Left ventricle myocardium inferior (tissue), 1 donor: ENCODE data around the gene CLIC3. TPM values are rescaled to one million over a fixed set of nuclear protein-coding genes. Genes with fewer than 3 reads are reported as not detected.

ENCODE experiments used
- DNase-seq: peaks from one replicate; pipeline ENCODE4 v3.0.0-alpha.2; 2020
- H3K27ac ChIP-seq: fragments of 200-600 bp; replicated peaks from 2 replicates; pipeline ENCODE4 v1.8.0; 2021
- H3K27me3 ChIP-seq: fragments of 200-600 bp; 2 replicates; pipeline ENCODE4 v1.8.0; 2021; ENCODE audit warnings: low read depth
- H3K36me3 ChIP-seq: fragments of 200-600 bp; 2 replicates; pipeline ENCODE4 v1.8.0; 2021
- H3K4me1 ChIP-seq: fragments of 200-600 bp; 2 replicates; pipeline ENCODE4 v1.8.0; 2021
- H3K4me3 ChIP-seq: fragments of 200-600 bp; 2 replicates; pipeline ENCODE4 v1.8.0; 2021; ENCODE audit warnings: mild to moderate bottlenecking, moderate library complexity
- H3K9me3 ChIP-seq: fragments of 200-600 bp; replicated peaks from 2 replicates; pipeline ENCODE4 v1.8.0; 2021
- CTCF ChIP-seq: fragments of 200-600 bp; IDR thresholded peaks from 2 replicates; pipeline ENCODE4 v1.8.0; 2021; ENCODE audit warnings: antibody characterized with exemption, mild to moderate bottlenecking, borderline replicate concordance
- intact Hi-C: fragments of 100-400 bp; cut with micrococcal nuclease; formaldehyde crosslinking; loops from one replicate; pipeline ENCODE4 v1.11.0; 2022
- total RNA-seq: library from RNA; stranded (reverse); fragmentation: NEBNext Ultra II Directional; extraction: Animal tissue kit (Norgen Biotek cat#: 25700); gene quantifications from one replicate; pipeline ENCODE4 v1.2.1, GENCODE V29; 2021
- donor health status: DM: no; HTN: yes; CAD: no; lungs with severe emphysema.

CLIC3 gene
- total RNA-seq, 1 donor from 2014 or later = 1.6 TPM

GRCh38 chr9:136971746-136972145, 24.6 kb downstream of the CLIC3 start:
- H3K27ac ChIP-seq = no peak overlapping the region
- no peaks in the 10 kb centered on the region for H3K9me3 ChIP-seq
- DNase-seq = no peak
- no peak overlapping the region for H3K4me3 ChIP-seq
- no peaks in the 10 kb centered on the region for H3K27me3 ChIP-seq
- intact Hi-C loops = no loop called here
- peaks cover 62% of the 10 kb centered on the region for H3K4me1 ChIP-seq
- TF ChIP-seq CTCF = no peak
- no peaks in the 10 kb centered on the region for H3K36me3 ChIP-seq

- Histone ChIP-seq H3K27me3 (no peaks in the 10 kb centered on the region), H3K4me3 (no peak overlapping the region), H3K4me1 (peaks cover 57% of the 10 kb centered on the region), H3K36me3 (no peaks in the 10 kb centered on the region), H3K9me3 (no peaks in the 10 kb centered on the region), H3K27ac (no peak overlapping the region)
- no peak for TF ChIP-seq CTCF
- DNase-seq = no peak
- intact Hi-C loops = no loop called here
Observed at GRCh38 chr9:136970361-136970760, 26.0 kb downstream of the CLIC3 start.

- TF ChIP-seq CTCF = no peak
- no peak for DNase-seq
- peaks cover 51% of the 10 kb centered on the region for H3K4me1 ChIP-seq
- H3K27ac ChIP-seq = no peak overlapping the region
- intact Hi-C loops = no loop called here
- no peaks in the 10 kb centered on the region for H3K27me3 ChIP-seq
- H3K9me3 ChIP-seq = no peaks in the 10 kb centered on the region
- H3K4me3 ChIP-seq = no peak overlapping the region
- H3K36me3 ChIP-seq = no peaks in the 10 kb centered on the region
Observed at GRCh38 chr9:136969774-136970173, 26.6 kb downstream of the CLIC3 start.

GRCh38 chr9:136969150-136969549, 27.2 kb downstream of the CLIC3 start:
- DNase-seq = no peak
- no peaks in the 10 kb centered on the region for H3K36me3 ChIP-seq
- intact Hi-C loops = no loop called here
- TF ChIP-seq CTCF = no peak
- H3K4me1 ChIP-seq = peaks cover 51% of the 10 kb centered on the region
- H3K4me3 ChIP-seq = no peak overlapping the region
- H3K9me3 ChIP-seq = no peaks in the 10 kb centered on the region
- H3K27me3 ChIP-seq = no peaks in the 10 kb centered on the region
- H3K27ac ChIP-seq = no peak overlapping the region

GRCh38 chr9:136968333-136969127, 27.8 kb downstream of the CLIC3 start:
- intact Hi-C loops = no loop called here
- TF ChIP-seq CTCF = no peak
- Histone ChIP-seq H3K9me3 (no peaks in the 10 kb centered on the region), H3K4me1 (peaks cover 51% of the 10 kb centered on the region), H3K4me3 (no peak overlapping the region), H3K27ac (no peak overlapping the region), H3K27me3 (no peaks in the 10 kb centered on the region), H3K36me3 (no peaks in the 10 kb centered on the region)
- no peak for DNase-seq
